GM12878 (cell line): Measurements from ENCODE around the gene TSC22D1.

Experiments
- POLR2A ChIP-seq: IDR thresholded peaks from 2 replicates; pipeline ENCODE4 v1.6.1; 2011; ENCODE audit warnings: low read depth, mild to moderate bottlenecking, low read length
- TAF1 ChIP-seq: IDR thresholded peaks from 2 replicates; pipeline ENCODE4 v1.6.1; 2011; ENCODE audit warnings: mild to moderate bottlenecking, low read depth, low read length, borderline replicate concordance

DNA sequence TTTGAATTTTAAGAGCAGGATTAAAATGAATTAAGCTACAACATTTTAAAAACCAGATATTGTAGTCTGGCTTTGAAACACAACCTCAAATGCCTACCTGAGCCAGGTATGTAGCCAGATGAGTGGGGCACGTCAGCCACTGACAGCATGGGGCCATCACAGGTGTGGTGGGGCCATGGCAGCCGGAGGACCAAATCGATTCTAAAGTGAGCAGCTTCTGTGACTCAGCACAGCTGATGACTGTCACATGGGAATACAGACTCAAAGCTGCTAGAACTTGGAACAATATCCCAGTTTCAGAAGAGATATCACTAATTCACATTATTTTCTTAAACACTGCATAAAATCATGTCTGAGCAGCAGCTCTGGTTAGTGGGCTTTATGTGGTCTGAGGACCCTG is 149.7 kb downstream of the TSC22D1 start:
- TF ChIP-seq TAF1 (no peak), POLR2A (no peak)
